Measurements from ENCODE around the gene ADAMTSL1.
A peak's percentile ranks its signal among the peaks of the same experiment; 100 is the strongest.

Gene ADAMTSL1

GRCh38 chr9:18604767-18605730 lies 131.1 kb downstream of the ADAMTSL1 start:
- H3K4me3 ChIP-seq (ENCODE audit: control insufficient read depth, low read depth, low read length): no peak overlapping the region
- TF ChIP-seq CTCF (conservative IDR thresholded peaks at IDR 0.05; ENCODE audit: control insufficient read depth, insufficient read depth, low read depth, low read length): no peak
- DNase-seq (ENCODE audit: low read depth): no peak

- H3K4me3 ChIP-seq (ENCODE audit: control insufficient read depth, low read depth, low read length): no peak overlapping the region
- TF ChIP-seq CTCF (conservative IDR thresholded peaks at IDR 0.05; ENCODE audit: control insufficient read depth, insufficient read depth, low read depth, low read length): no peak
- peak; percentile 77 for DNase-seq (ENCODE audit: low read depth)
Measured at GRCh38 chr9:18605766-18606180, 131.8 kb downstream of the ADAMTSL1 start.

- DNase-seq (ENCODE audit: low read depth): no peak
- TF ChIP-seq CTCF (conservative IDR thresholded peaks at IDR 0.05; ENCODE audit: control insufficient read depth, insufficient read depth, low read depth, low read length): no peak
- H3K4me3 ChIP-seq (ENCODE audit: control insufficient read depth, low read depth, low read length): no peak overlapping the region
Measured at GRCh38 chr9:18606281-18606680, 132.3 kb downstream of the ADAMTSL1 start.

- no peak overlapping the region for H3K4me3 ChIP-seq (ENCODE audit: control insufficient read depth, low read depth, low read length)
- DNase-seq (ENCODE audit: low read depth): peak; percentile 37
- no peak for TF ChIP-seq CTCF (conservative IDR thresholded peaks at IDR 0.05; ENCODE audit: control insufficient read depth, insufficient read depth, low read depth, low read length)
Measured at GRCh38 chr9:18606846-18607245, 132.9 kb downstream of the ADAMTSL1 start.

GRCh38 chr9:18608371-18608770 lies 134.4 kb downstream of the ADAMTSL1 start:
- no peak overlapping the region for H3K4me3 ChIP-seq (ENCODE audit: control insufficient read depth, low read depth, low read length)
- no peak for DNase-seq (ENCODE audit: low read depth)
- no peak for TF ChIP-seq CTCF (conservative IDR thresholded peaks at IDR 0.05; ENCODE audit: control insufficient read depth, insufficient read depth, low read depth, low read length)

- no peak for DNase-seq (ENCODE audit: low read depth)
- no peak overlapping the region for H3K4me3 ChIP-seq (ENCODE audit: control insufficient read depth, low read depth, low read length)
- no peak for TF ChIP-seq CTCF (conservative IDR thresholded peaks at IDR 0.05; ENCODE audit: control insufficient read depth, insufficient read depth, low read depth, low read length)
Measured at GRCh38 chr9:18610956-18611355, 137.0 kb downstream of the ADAMTSL1 start.
